Inflammatory macrophage (primary cell): Measurements from ENCODE around the gene ZBTB9.
A peak's percentile ranks its signal among the peaks of the same experiment; 100 is the strongest.

ENCODE experiments used
- DNase-seq, 2 donors: peaks; one replicate each; pipeline ENCODE4 v3.0.0-alpha.2; 2020 to 2022

The ZBTB9 gene

DNA sequence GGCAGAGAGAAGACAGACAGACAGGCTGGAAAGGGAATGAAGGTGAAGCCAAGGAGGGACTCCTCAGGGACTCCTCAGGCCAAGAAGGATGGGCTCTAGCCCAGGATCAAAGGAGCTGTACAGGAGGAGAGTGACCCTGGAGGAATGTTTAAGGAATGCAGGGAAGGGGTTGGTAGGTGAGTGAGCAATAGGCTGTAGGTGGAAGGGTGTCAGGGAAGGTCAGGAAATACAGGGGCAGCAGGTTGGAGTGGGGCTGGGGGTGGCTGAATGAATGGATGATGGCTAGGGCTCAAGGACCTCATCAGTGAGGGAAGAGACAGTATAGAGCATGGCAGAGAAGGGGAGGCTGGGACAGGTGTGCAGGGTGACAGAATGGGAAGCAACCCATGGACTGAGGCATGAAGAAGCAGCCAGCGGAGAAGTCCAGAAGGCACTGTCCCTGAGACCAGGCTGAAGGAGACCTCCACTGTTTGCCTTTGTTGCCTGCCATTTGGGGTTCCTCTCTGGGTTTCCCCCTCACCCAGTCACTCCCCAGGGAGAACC is 21.3 kb upstream of the ZBTB9 start:
- DNase-seq, result no peak

DNA sequence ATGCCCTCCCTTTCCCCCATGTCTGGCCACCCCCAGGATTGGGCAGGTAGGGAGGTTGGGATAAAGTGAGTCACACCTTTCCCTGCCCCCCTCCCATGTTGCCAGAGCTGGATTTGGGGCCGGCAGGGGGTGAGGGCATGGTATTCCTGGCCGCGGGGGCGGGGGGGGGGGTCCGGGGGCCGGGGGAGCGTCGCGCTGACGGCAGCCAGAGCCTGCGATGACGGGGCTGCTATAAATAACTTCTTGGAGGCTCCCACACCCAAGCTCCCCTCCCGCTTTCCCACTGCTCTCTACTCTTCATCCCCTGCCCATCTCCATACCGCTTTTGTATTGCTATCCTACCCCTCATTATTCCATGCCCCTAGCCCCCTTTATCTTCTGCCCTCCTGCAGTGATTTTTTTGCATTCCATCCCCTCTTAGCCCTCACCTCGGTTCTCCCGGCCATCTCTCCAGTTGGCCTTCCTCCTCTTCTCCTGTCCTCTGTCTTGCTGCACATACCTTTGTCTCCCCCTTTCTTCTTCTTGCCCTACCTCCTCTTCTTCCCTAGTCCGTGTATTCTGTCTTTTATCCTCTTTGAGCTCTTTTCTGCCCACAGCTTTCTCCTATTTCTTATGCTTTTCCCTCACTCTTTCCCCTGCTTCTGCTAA is 20.7 kb upstream of the ZBTB9 start:
- DNase-seq, result no peak

DNA sequence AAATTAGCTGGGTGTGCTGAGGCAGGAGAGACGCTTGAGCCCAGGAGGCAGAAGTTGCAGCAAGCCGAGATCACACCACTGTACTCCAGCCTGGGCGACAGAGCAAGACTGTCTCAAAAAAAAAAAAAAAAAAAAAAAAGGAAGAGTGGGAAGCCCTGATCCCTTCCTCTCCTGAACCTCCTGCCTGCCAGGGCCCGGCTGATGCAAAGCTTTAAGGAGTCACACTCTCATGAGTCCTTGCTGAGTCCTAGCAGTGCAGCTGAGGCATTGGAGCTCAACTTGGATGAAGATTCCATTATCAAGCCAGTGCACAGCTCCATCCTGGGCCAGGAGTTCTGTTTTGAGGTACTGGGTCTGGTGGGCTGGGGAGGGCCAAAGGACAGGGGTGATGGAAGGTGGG is 19.4 kb upstream of the ZBTB9 start:
- peak; percentile 74 to 92 for DNase-seq

DNA sequence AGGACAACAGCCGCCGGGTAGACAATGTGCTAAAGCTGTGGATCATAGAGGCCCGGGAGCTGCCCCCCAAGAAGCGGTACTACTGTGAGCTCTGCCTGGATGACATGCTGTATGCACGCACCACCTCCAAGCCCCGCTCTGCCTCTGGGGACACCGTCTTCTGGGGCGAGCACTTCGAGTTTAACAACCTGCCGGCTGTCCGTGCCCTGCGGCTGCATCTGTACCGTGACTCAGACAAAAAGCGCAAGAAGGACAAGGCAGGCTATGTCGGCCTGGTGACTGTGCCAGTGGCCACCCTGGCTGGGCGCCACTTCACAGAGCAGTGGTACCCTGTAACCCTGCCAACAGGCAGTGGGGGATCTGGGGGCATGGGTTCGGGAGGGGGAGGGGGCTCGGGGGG is 16.7 kb upstream of the ZBTB9 start:
- DNase-seq, result no peak

DNA sequence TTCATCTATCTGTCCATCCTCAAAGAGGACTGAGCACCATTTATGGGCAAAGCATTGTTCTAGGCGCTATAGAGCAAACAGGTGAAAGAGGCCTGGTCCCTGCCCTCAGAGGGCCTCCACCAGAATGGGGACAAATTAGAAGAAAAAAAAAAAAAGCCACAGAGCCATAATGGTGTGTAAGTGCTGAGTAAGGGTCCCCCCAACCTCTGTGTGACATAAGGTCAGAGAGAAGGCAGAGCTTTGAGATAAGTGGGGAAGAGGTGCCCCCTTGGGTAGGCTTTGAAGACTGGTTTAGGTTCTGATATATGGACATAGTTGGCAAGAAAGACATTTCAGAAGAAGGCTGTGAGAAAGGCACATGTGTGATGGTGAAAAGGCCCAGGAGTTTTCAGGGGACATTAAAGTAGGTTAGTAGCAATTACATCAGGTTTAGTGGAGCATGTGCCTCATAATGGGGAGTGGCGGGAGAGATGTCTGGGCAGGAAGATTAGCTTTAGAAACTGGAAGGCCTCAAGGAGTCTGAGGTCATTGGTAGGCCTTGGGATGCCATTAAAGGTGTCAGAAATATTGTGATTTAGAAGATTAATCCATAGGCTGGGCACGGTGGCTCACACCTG is 15.3 kb upstream of the ZBTB9 start:
- no peak for DNase-seq

DNA sequence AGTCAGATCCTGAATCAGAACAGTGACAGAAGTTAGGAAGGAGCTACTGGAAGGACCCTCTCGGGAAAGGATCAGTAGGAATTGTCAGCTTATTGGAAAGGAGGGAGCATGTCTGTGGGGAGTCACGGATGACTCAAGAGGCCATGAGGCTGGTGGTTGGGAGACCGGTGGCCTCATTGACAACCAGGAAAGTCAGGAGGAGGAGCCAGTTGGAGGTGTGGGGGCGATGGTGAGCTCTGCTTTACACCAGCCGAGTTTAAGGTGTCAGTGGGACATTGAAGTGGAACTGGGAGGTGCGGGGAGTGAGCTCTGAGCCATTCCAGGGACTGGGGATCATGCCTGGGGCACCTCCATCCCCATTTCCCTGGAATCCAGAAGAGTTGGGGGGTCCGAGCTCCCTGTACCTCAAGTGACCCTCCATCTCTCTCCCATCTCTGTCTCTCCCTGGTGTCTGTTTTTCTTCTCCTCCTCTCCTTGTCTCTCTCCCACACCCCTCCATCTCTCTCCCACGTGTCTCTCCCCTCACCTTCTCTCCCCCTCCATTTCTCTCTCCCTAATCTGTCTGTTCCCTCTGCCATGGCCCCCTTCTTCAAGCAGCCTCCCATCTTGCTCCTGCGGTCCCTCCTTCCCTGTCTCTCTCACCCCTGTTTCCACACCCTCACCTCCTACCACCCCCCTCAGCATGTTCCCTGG is 14.3 kb upstream of the ZBTB9 start:
- DNase-seq, result no peak

DNA sequence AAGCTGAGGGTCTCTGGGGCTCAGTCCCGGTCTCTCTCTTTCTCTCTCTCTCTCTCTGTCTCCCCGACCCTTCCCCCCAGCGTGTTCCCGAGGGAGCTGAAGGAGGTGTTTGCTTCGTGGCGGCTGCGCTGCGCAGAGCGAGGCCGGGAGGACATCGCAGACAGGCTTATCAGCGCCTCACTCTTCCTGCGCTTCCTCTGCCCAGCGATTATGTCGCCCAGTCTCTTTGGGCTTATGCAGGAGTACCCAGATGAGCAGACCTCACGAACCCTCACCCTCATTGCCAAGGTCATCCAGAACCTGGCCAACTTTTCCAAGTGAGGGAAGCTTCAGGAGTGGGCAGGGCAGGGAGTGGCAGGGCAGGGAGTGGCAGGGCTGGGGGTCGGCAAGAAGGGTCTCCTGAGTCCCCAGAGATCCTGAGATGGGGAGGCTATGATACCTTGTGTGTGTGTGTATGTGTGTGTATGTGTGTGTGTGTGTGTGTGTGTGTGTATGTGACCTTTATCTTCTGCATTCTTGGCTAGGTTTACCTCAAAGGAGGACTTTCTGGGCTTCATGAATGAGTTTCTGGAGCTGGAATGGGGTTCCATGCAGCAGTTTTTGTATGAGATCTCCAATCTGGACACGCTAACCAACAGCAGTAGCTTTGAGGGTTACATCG is 13.6 kb upstream of the ZBTB9 start:
- no peak for DNase-seq

DNA sequence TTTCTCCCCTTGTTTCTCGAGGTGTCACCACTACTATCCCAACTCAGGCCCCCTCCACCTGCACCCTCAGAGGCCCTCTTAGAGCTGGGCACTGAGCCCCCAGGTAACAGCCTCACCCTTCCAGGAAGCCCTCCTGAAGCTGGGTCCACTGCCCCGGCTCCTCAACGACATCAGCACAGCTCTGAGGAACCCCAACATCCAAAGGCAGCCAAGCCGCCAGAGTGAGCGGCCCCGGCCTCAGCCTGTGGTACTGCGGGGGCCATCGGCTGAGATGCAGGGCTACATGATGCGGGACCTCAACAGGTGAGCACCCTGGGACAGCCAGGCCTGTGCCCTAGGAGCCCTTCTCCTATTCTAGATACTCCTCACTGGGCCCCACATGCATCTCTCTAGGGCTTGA is 12.9 kb upstream of the ZBTB9 start:
- DNase-seq, result no peak

DNA sequence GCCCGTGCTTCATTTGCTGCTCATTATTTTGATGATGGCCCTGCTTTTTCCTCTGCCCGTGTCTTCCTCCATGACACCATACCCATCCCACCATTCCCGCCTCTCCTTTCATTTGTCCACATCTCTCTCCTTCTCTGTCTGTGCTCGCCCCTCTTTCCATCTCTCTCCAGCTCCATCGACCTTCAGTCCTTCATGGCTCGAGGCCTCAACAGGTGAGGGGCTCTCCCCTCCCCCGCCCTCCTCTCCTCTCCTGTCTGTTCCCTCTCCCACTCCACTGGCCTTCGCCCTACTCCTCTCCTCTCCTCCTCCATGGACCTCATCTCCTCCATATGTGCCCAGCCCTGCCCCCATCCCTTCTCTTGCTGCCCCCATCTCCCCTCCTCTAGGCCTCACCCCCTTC is 12.1 kb upstream of the ZBTB9 start:
- DNase-seq, result no peak

DNA sequence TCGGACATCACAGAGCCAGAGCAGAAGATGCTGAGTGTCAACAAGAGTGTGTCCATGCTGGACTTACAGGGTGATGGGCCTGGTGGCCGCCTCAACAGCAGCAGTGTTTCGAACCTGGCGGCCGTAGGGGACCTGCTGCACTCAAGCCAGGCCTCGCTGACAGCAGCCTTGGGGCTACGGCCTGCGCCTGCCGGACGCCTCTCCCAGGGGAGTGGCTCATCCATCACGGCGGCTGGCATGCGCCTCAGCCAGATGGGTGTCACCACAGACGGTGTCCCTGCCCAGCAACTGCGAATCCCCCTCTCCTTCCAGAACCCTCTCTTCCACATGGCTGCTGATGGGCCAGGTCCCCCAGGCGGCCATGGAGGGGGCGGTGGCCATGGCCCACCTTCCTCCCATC is 11.4 kb upstream of the ZBTB9 start:
- DNase-seq, result no peak

DNA sequence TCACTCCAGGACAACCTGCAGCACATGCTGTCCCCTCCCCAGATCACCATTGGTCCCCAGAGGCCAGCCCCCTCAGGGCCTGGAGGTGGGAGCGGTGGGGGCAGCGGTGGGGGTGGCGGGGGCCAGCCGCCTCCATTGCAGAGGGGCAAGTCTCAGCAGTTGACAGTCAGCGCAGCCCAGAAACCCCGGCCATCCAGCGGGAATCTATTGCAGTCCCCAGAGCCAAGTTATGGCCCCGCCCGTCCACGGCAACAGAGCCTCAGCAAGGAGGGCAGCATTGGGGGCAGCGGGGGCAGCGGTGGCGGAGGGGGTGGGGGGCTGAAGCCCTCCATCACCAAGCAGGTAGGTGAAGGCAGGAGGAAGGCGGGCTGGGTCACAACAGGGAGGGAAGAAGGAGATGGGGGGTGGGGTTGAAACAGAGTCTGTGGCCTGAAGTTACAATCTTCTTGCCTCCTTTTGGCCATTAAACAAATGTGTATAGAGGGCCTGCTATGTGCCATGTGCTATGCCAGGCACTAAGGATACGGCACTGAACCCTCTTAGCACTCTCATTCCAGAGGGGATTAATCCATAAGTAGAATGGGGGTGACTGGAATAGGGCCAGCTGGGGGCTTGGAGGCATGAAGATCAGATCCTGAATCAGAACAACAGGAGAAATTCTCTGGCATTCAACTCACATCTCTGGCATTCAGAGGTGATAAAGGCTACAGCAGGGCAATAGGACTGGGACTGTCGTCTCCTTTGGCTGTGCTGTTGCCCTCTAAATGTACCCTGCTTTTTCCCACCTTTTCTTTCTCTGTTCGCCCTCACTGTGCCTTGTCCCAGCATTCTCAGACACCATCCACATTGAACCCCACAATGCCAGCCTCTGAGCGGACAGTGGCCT is 10.5 kb upstream of the ZBTB9 start:
- DNase-seq, result no peak

DNA sequence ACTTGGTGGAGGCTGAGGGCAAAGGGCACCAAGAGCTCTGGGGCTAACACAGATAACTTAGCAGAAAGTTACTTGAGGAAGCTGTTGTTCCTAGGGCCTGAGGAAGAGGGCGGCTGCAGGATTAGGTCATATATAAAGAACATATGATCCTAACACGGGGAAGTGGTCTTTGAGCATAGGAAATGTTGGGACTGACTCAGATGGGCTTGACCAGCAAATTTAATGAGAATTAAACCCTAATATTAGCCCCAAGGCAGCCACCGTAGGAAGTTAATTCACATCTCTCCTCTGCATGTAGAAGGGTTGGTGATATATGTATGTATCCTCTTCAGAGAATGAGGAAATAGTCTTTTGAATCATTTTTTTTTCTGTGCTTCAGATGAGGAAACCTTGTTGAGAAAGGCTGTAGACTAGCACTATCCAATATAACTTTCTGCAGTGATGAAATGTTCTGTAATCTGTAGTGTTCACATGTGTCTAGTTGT is 9.2 kb upstream of the ZBTB9 start:
- DNase-seq, result peak; percentile 92 to 97

DNA sequence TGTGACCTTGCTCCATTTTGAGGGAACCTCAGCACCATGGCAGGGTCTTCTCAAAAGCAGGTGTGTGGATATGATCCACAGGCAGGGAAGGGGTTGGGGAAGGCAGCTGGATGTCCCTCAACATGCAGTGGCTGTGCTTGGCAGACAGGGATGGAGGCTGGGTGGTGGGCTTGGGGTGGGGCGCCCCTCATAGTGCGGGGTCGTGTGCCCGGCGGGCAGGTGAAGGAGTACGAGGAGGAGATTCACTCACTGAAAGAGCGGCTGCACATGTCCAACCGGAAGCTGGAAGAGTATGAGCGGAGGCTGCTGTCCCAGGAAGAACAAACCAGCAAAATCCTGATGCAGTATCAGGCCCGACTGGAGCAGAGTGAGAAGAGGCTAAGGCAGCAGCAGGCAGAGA is 8.0 kb upstream of the ZBTB9 start:
- no peak for DNase-seq

DNA sequence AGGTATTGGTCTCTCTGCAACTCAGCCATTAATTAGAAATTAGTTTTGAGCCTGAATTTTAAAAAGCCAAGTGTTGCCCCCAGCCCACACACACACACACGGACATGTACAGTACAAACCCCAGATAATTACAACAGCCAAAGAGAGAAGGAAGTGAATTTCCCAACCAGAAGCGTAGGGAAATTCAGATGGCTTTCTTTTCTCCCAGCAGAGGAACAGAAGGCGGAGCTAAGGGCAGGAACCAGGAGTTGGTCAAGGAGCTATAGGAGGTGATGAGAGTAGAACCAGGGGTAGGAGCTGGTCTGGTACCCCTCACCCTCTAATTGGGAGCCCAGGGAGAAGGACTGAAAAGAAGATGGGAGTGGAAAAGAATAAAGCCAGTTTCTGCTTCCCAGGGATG is 3.9 kb upstream of the ZBTB9 start:
- DNase-seq, result peak; percentile 81 to 83

DNA sequence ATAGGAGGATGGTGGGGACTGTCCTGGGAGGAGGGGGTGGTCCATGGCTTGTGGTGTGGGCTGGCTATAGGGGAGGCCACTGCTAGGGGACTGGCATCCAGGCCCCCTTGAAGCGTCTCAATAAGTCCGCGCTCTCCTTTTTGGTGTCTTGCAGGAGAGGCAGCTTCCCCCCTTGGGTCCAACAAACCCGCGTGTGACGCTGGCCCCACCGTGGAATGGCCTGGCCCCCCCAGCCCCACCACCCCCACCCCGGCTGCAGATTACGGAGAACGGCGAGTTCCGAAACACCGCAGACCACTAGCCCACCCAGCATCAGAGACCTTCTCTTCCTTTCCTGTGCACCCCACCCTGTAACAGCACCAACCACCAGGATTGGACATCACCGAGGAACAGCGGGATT is 2.8 kb upstream of the ZBTB9 start:
- no peak for DNase-seq

DNA sequence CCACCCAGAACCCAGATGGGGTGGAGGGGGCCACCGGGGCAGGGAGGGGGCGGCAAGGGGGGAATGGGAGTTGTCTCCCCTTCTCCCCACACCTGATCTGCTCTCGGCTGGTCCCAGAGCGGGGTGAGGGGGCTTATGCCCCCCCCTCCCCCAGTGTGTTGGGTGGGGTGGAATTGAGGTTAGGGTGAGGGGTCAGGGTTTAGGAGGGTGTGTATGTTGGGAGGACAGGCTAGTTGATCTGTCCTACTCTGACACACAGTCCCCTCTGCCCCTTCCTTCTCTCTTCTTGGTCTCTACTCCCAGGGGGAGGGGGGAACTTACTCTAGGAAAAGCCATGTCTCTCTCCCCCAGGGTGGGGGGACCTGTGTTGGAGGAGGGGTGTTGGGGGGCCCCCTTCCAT is 1.9 kb upstream of the ZBTB9 start:
- no peak for DNase-seq

DNA sequence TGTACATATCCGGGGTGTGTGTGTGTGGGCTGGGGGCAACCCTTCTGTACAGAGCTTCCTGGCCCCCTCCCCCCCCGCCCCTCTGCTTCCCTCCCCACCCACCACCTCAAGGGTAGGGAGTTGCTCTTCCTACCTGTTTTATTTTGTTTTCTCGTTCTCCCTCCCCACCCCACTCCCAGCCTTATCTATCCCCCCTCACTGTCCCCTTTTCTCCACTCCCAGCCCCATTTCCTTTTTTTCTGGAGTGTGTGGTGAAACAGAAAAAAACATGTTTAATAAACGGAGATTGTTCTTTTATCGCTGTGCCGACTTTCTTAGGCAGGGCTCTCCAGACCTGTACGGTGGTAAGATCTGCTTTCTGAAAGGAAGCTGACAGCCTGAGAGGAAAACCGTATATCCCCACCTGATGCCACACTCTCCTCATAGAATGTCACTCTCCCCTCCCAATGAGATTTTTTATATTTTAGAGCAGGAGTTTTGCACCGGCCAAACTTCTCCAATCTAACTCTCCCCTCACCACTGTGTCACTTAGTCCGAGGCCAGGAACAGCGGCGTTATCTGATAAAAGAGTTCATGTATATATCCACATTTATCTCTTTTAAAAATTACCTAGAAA is 875 bp upstream of the ZBTB9 start:
- DNase-seq, result no peak

DNA sequence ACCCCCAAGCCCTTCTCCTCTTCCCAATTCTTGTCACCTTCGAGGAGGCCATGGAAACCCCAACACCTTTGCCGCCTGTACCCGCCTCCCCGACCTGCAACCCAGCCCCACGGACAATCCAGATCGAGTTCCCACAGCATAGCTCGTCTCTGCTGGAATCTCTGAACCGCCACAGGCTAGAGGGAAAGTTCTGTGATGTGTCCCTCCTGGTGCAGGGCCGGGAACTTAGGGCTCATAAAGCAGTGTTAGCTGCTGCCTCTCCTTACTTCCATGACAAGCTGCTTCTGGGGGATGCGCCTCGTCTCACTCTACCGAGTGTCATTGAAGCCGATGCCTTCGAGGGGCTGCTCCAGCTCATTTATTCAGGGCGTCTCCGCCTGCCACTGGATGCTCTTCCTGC is 675 bp downstream of the ZBTB9 start:
- no peak for DNase-seq

DNA sequence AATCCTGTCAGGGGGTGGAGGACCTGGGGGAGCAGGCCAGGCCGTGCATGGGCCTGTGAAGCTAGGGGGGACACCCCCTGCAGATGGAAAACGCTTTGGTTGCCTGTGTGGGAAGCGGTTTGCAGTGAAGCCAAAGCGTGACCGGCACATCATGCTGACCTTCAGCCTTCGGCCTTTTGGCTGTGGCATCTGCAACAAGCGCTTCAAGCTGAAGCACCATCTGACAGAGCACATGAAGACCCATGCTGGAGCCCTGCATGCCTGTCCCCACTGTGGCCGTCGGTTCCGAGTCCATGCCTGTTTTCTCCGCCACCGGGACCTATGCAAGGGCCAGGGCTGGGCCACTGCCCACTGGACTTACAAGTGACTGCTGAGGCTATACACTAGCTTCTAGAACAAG is 1.8 kb downstream of the ZBTB9 start:
- DNase-seq, result no peak

DNA sequence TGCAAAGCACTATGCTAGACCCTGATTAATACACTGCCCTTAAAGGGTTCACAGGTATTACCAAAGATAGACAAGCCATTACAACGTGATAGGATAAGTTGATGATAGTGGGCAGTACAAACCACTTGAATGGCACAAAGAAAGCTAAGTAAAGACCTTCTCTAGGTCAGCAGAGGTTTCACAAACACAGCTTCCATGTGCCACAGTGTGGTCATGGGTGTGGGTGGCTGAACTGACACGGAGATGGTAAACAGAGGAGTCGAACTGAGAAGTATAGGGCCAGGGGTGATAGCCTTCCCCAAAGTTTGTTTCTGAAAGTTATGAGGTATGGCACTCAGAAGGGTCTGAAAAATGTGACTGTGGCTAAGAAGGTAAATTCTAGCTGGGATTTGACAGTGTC is 4.3 kb downstream of the ZBTB9 start:
- DNase-seq, result peak; percentile 67 to 82

DNA sequence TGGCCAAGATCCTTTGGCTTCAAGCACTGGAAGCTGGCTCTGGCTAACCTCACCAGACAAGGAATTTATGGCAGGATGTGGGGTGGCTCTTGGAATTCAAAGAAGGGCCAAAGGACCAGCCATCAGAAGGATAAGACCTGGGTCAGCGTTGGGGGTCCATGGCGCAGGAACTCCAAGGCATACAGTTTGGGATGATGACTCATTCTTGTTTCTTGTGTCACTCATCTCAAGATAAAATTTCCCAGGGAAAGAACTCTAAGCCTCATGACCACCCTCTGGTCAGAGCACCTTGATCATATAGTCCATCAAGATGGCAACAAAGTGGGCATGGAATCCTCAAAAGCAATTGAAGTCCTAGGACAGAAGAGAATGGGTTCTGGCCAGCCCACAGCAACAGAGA is 4.8 kb downstream of the ZBTB9 start:
- no peak for DNase-seq
